Neural cell (in vitro differentiated cells): ENCODE results near the gene RNU11.

Experiments used
- MXI1 ChIP-seq: fragments of 450-650 bp; conservative IDR thresholded peaks from 2 replicates; pipeline ENCODE4 v1.6.1; 2014; ENCODE audit warnings: antibody characterized with exemption, mild to moderate bottlenecking; ENCODE audit not compliant: poor library complexity, severe bottlenecking
- TAF1 ChIP-seq: IDR thresholded peaks from 2 replicates; pipeline ENCODE4 v1.6.1; 2012; ENCODE audit warnings: low read depth
- TF ChIP-seq, protein P1 (sequence below): fragments of 450-650 bp; IDR thresholded peaks from 2 replicates; pipeline ENCODE4 v1.5.1; 2014; ENCODE audit warnings: antibody characterized with exemption, mild to moderate bottlenecking, moderate library complexity; ENCODE audit not compliant: poor library complexity, severe bottlenecking

DNA sequence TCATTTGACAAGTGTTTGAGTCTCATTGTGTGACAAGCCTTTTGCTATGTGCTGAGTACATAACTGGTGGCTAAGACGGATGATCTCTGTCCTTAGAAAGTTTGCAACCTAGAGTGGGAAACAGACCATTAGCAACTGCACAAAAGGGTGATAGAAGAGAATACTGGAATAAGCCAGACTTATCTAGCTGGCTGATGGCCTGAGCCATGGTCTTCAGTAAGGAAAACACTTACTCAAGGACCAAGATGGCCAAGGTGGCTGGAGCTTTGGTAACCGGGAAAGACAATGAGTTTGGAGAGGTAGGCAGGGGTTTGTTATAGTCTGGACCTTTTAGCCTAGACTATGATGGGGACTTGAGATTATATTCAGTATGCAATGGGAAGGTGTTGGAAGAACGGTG lies 3.9 kb upstream of the RNU11 start:
- TF ChIP-seq TAF1 (no peak), MXI1 (no peak)
- TF ChIP-seq, protein P1, sequence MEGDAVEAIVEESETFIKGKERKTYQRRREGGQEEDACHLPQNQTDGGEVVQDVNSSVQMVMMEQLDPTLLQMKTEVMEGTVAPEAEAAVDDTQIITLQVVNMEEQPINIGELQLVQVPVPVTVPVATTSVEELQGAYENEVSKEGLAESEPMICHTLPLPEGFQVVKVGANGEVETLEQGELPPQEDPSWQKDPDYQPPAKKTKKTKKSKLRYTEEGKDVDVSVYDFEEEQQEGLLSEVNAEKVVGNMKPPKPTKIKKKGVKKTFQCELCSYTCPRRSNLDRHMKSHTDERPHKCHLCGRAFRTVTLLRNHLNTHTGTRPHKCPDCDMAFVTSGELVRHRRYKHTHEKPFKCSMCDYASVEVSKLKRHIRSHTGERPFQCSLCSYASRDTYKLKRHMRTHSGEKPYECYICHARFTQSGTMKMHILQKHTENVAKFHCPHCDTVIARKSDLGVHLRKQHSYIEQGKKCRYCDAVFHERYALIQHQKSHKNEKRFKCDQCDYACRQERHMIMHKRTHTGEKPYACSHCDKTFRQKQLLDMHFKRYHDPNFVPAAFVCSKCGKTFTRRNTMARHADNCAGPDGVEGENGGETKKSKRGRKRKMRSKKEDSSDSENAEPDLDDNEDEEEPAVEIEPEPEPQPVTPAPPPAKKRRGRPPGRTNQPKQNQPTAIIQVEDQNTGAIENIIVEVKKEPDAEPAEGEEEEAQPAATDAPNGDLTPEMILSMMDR: no peak
